ENCODE measurements around the gene CTAG2. TPM values are rescaled to one million over a fixed set of nuclear protein-coding genes. Genes with fewer than 3 reads are reported as not detected.
"Not testable (repeated sequence)": the region's sequence is repeated elsewhere in the genome, so short reads cannot be mapped to it uniquely, and the experiment has no call there.

The CTAG2 gene
- total RNA-seq, 1 experiment from 2014 or later: not detected

GRCh38 chrX:154648931-154649330, 4.4 kb downstream of the CTAG2 start:
- DNase-seq (ENCODE audit: low read depth): no peak

GRCh38 chrX:154645745-154646378, 7.5 kb downstream of the CTAG2 start:
- not testable (repeated sequence) for DNase-seq (ENCODE audit: low read depth)

- DNase-seq (ENCODE audit: low read depth): not testable (repeated sequence)
These were observed 9.7 kb downstream of the CTAG2 start for GRCh38 chrX:154643708-154644107.

GRCh38 chrX:154641740-154642139, 11.6 kb downstream of the CTAG2 start:
- DNase-seq (ENCODE audit: low read depth): not testable (repeated sequence)

DNA sequence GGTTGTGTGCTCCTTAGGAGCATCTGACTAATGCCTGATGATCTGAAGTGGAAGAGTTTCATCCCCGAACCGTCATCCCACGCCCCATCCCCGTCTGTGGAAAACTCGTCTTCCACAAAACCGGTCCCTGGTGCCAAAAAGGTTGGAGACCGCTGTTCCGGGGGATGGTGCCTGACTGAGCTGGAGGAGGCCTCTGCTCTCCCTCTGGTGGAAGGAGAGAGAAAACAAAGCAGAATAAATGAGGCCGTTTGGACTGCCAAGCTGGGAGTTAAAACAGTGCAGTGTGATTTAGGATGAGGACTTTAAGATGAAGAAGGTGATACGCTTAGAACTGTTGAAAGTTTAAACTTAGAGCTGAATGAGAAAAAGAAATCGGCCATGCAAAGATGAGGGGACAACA, 19.7 kb downstream of the CTAG2 start:
- not testable (repeated sequence) for DNase-seq (ENCODE audit: low read depth)

DNA sequence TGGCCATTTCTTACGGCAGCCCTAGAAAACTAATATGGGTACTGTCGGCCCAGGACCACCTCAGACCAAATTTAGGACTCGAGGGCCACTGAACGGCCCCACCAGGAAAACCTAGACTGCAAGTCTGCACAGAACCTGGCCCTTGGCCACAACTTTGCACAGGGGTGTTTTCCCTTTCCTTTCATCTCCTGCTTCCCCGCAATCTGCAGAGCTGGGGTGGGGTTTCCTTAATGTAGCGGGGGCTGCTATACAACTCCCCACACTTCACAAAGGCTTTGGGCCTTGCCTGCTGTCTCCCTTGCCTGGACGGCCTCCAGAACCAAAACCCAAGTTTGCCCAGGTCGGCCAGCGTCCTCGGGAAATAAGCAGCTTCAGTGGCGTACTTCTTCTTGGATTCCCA, 22.4 kb downstream of the CTAG2 start:
- DNase-seq (ENCODE audit: low read depth): not testable (repeated sequence)

DNA sequence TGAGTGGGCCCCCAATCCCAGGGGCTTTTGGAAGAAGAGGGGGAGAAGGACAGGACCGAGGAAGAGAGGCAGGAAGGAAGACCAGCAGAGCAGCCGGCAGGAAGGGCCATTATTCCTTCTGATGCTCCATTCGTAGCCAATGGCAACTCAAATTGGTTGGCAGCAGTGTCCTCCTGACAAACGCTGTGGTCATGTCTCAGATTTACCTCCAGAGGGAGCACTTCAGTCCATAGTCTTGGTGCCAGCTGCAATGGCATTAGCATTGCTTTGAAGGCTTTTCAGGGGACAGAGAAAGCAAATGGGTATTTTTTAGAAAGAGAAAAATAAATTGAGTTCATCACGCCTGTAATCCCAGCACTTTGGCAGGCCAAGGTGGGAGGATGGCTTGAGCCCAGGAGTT, 24.4 kb downstream of the CTAG2 start:
- not testable (repeated sequence) for DNase-seq (ENCODE audit: low read depth)

DNA sequence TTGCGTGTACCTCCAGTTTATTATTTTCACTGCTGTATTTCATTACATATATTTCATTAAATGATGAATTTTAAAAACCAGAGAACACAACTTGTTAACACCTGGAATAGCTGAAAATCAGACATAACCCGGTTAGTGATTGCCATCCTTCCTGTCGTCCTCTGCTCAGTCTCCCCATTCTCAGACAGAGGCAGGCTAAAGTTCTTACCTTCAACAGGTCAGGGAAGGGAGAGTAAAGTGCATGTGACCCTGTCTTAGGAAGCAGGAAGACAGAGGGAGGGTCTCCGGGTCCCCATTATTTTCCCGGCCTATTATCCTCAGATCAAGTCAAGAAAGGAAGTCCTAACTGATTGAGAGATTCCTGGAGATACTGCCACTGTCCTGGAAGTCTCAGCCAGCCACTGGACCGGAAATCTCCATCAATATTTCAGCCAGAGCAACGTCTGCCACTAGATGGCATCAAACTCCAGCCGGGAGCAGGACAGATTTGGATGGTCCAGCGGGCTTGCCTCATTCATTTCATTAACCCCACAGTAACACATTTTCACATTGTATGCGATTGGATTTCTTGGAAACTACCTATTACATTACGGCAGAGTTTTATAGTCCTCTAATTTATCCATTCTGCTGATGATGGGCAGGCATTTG, 32.5 kb downstream of the CTAG2 start:
- not testable (repeated sequence) for DNase-seq (ENCODE audit: low read depth)

DNA sequence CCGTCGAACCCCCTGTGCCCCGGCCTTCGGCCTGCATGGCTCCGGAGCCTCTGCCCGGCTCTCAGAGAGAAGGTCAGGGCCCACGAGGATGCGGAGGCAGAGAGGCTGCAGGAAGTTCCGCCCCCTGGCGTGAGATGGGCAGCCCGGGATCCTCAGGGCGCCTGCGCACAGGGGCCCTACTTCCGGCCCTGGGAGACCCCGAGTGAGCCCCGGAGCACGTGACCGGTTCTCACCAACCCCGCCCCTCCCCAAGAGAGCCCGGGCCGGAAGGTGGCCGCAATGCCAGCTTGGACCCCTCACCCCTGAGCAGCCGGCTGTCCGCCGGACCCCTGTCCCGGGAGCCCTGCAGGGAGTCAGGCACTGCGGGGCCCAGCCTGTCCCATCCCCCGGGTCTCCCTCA, 34.2 kb downstream of the CTAG2 start, which contains the start of gene CTAG1B:
TSS of gene CTAG1B (minus strand) at position 101 of the 400 bp plus-strand sequence. CDS start at position 37, 64 bp downstream.
- not testable (repeated sequence) for DNase-seq (ENCODE audit: low read depth)

GRCh38 chrX:154613586-154613985, 39.8 kb downstream of the CTAG2 start:
- DNase-seq (ENCODE audit: low read depth): not testable (repeated sequence)

DNA sequence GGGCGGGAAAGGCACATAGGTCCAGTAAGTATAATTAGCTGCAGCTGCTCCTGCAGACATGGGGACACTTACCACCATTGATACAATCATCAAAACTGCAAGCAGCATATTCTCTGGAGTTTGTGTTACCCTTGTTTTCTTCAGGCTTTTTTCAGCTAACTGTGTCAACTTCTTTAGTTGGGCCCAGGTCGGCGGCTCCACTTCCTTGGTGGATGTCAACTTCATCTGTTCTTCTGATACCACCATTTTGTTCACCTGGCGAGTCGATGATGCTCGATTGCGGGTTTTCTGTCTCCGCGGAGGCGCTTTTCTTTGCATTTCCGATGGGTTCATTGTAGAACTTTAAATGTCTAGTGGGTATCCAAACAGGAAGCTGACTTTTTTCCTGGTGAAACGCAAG, 42.2 kb downstream of the CTAG2 start:
- DNase-seq (ENCODE audit: low read depth): not testable (repeated sequence)

DNA sequence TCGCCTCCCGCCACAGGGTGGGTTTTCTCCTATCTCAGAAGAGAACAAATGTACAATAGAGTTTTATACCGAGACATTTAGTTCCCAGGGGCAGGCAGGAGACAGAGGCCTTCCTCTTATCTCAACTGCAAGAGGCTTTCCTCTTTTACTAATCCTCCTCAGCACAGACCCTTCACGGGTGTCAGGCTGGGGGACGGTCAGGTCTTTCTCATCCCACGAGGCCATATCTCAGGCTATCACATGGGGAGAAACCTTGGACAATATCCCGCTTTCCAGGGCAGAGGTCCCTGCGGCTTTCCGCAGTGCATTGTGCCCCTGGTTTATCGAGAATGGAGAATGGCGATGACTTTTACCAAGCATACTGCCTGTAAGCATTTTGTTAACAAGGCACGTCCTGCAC, 44.6 kb downstream of the CTAG2 start:
- not testable (repeated sequence) for DNase-seq (ENCODE audit: low read depth)

- not testable (repeated sequence) for DNase-seq (ENCODE audit: low read depth)
These were observed 45.4 kb downstream of the CTAG2 start for GRCh38 chrX:154607976-154608375.

DNA sequence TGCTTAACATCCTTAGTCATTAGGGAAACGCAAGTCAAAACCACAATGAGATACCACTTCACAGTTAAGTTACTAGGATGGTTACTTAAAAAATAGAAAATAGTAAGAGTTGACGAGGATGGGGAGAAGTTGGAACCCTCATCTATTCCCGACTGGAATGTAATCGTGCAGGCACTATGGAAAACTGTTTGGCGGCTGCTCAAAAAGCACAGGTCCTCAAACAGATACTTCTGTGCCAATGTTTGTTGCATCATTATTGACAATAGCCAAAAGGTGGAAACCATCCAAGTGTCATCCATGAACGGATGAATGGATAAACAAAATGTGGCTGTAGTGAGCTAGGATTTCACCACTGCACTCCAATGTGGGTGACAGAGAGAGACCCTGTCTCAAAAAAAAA, 46.0 kb downstream of the CTAG2 start:
- DNase-seq (ENCODE audit: low read depth): no peak

DNA sequence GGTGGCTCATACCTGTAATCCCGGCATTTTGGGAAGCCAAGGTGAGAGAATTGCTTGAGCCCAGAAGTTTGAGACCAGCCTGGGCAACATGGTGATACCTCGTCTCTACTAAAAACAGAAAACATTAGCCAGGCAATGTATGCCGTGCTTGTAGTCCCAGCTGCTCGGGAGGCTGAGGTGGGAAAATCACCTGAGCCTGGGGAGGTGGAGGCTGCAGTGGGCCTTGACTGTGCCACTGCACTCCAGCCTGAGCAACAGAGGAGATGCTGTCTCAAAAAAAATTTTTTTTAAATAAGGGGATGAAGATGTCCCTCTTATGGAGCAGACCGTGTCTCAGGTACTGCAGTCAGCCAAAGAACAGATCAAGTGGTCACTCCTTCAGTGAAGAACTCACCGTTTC, 47.8 kb downstream of the CTAG2 start:
- DNase-seq (ENCODE audit: low read depth): no peak

GRCh38 chrX:154603438-154604430, 49.6 kb downstream of the CTAG2 start:
- peak; percentile 82 for DNase-seq (ENCODE audit: low read depth)

- DNase-seq (ENCODE audit: low read depth): no peak
These were observed 50.5 kb downstream of the CTAG2 start for GRCh38 chrX:154602766-154603437.

- DNase-seq (ENCODE audit: low read depth): no peak
These were observed 51.2 kb downstream of the CTAG2 start for GRCh38 chrX:154602226-154602625.
